ENCODE results near the gene TMED10. TPM values are rescaled to one million over a fixed set of nuclear protein-coding genes. Genes with fewer than 3 reads are reported as not detected.

TMED10 gene
- total and polyA plus RNA-seq, 2 donors (not counting 3 experiments of a cell fraction or from before 2014, with no cell fraction given) = 338 to 342 TPM

DNA sequence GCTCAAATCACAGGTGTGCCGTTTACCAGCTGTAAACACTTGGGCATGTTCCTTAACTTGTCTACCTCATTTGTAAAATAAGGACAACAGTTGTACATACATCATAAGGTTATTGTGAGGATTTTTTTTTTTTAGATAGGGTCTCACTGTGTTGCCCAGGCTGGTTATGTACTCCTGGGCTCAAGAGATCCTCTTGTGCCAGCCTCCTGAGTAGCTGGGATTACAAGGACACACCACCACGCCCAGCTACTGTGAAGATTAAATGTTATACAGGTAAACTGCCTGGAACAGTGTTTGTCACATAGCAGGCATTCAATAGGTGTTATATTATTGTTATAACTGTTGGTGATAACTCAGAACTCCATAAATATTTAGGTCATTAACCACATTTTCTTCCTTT lies 12.7 kb downstream of the TMED10 start:
- H3K27me3 ChIP-seq (ENCODE audit: control insufficient read depth in 2 of 2, insufficient read depth in 2 of 2, low read length in 2 of 2) = no peaks in the 10 kb centered on the region
- H2AFZ ChIP-seq (ENCODE audit: low read depth, low read length) = no peak overlapping the region
- H3K9ac ChIP-seq (replicated peaks; ENCODE audit: extremely low read depth, insufficient read depth, low read length) = no peak overlapping the region
- H3K9me1 ChIP-seq (replicated peaks; ENCODE audit: control insufficient read depth, extremely low read depth, insufficient read depth, low read length) = no peaks in the 10 kb centered on the region
- DNase-seq (ENCODE audit: low read depth, low spot score) (no peak), FAIRE-seq (no peak)
- H3K4me2 ChIP-seq (ENCODE audit: insufficient read depth, low read length) = no peak overlapping the region
- ChIA-PET CTCF (no interaction called here), POLR2A (no interaction called here)
- dilution Hi-C loops (cut with MboI; ENCODE audit: extremely low pct_ligation_motif_present, low sequenced_read_pairs) (no loop called here), intact Hi-C loops (cut with micrococcal nuclease) (no loop called here)
- BruUV-seq (replicated peaks) = no TSS peak
- H3K36me3 ChIP-seq (ENCODE audit: control insufficient read depth in 2 of 2, extremely low read depth in 1 of 2, insufficient read depth in 2 of 2, low read length in 2 of 2) = no peaks in the 10 kb centered on the region
- H3K79me2 ChIP-seq (ENCODE audit: control insufficient read depth, insufficient read depth, low read length) = peaks cover 91% of the 10 kb centered on the region
- TF ChIP-seq, protein P1, sequence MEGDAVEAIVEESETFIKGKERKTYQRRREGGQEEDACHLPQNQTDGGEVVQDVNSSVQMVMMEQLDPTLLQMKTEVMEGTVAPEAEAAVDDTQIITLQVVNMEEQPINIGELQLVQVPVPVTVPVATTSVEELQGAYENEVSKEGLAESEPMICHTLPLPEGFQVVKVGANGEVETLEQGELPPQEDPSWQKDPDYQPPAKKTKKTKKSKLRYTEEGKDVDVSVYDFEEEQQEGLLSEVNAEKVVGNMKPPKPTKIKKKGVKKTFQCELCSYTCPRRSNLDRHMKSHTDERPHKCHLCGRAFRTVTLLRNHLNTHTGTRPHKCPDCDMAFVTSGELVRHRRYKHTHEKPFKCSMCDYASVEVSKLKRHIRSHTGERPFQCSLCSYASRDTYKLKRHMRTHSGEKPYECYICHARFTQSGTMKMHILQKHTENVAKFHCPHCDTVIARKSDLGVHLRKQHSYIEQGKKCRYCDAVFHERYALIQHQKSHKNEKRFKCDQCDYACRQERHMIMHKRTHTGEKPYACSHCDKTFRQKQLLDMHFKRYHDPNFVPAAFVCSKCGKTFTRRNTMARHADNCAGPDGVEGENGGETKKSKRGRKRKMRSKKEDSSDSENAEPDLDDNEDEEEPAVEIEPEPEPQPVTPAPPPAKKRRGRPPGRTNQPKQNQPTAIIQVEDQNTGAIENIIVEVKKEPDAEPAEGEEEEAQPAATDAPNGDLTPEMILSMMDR (IDR thresholded peaks at IDR 0.05; ENCODE audit: extremely low read depth in 1 of 2, insufficient read depth in 1 of 2, low read depth in 1 of 2, low read length in 2 of 2) = no peak
- peaks cover 4% of the 10 kb centered on the region for H3K4me1 ChIP-seq (ENCODE audit: control insufficient read depth, extremely low read depth, insufficient read depth, low read length)
- no peak overlapping the region for H3K4me3 ChIP-seq (replicated peaks in 1 of 3; ENCODE audit: insufficient read depth in 1 of 3, low read depth in 1 of 3, low read length in 3 of 3)
- H3K27ac ChIP-seq (ENCODE audit: insufficient read depth, low read depth, low read length) = no peak overlapping the region
- no peaks in the 10 kb centered on the region for H3K9me3 ChIP-seq (replicated peaks; ENCODE audit: control insufficient read depth, insufficient read depth, low read length)
- H4K20me1 ChIP-seq (replicated peaks; ENCODE audit: control insufficient read depth, extremely low read depth, insufficient read depth, low read length) = peaks cover 6% of the 10 kb centered on the region

DNA sequence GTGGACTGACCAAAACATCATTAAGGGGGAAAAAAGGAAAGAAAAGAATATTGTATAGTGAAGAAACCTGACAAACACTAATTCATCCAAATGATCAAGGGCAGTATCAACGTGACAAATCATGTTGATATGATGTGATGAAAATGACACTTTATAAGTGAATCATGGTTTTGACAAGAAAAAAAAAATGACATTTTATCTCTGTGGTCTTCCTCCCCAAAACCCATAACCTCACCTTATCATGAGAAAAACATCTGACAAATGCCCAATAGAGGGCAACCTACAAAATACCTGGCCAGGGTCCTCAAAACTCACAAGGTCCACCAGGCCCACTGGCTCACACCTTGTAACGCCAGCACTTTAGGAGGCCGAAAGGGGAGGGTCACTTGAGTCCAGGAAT lies 13.8 kb downstream of the TMED10 start:
- Histone ChIP-seq H3K27me3 (ENCODE audit: control insufficient read depth in 2 of 2, insufficient read depth in 2 of 2, low read length in 2 of 2) (no peaks in the 10 kb centered on the region), H3K27ac (ENCODE audit: insufficient read depth, low read depth, low read length) (no peak overlapping the region), H4K20me1 (replicated peaks; ENCODE audit: control insufficient read depth, extremely low read depth, insufficient read depth, low read length) (peaks cover 5% of the 10 kb centered on the region), H3K4me2 (ENCODE audit: insufficient read depth, low read length) (no peak overlapping the region), H2AFZ (ENCODE audit: low read depth, low read length) (no peak overlapping the region), H3K79me2 (ENCODE audit: control insufficient read depth, insufficient read depth, low read length) (peaks cover 88% of the 10 kb centered on the region), H3K9ac (replicated peaks; ENCODE audit: extremely low read depth, insufficient read depth, low read length) (no peak overlapping the region), H3K36me3 (ENCODE audit: control insufficient read depth in 2 of 2, extremely low read depth in 1 of 2, insufficient read depth in 2 of 2, low read length in 2 of 2) (no peaks in the 10 kb centered on the region), H3K9me1 (replicated peaks; ENCODE audit: control insufficient read depth, extremely low read depth, insufficient read depth, low read length) (no peaks in the 10 kb centered on the region), H3K4me1 (ENCODE audit: control insufficient read depth, extremely low read depth, insufficient read depth, low read length) (peaks cover 4% of the 10 kb centered on the region), H3K4me3 (replicated peaks in 1 of 3; ENCODE audit: insufficient read depth in 1 of 3, low read depth in 1 of 3, low read length in 3 of 3) (no peak overlapping the region), H3K9me3 (replicated peaks; ENCODE audit: control insufficient read depth, insufficient read depth, low read length) (no peaks in the 10 kb centered on the region)
- CTCF ChIA-PET = interaction anchor here (1.0 kb wide), 1 partner anchor 10 kb away, joined by 5 read pairs; no protein-coding TSS in a partner anchor
- dilution Hi-C loops (cut with MboI; ENCODE audit: extremely low pct_ligation_motif_present, low sequenced_read_pairs) (no loop called here), intact Hi-C loops (cut with micrococcal nuclease) (no loop called here)
- BruUV-seq (replicated peaks) = no TSS peak
- POLR2A ChIA-PET = no interaction called here
- DNase-seq (ENCODE audit: low read depth, low spot score) = no peak
- TF ChIP-seq, protein P2, sequence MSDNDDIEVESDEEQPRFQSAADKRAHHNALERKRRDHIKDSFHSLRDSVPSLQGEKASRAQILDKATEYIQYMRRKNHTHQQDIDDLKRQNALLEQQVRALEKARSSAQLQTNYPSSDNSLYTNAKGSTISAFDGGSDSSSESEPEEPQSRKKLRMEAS (IDR thresholded peaks at IDR 0.05; ENCODE audit: insufficient read depth, insufficient read length) = no peak
- TF ChIP-seq EZH2 (IDR thresholded peaks at IDR 0.05; ENCODE audit: borderline replicate concordance, low read depth, low read length, severe bottlenecking) (no peak), GATA2 (IDR thresholded peaks at IDR 0.05; ENCODE audit: insufficient read depth, insufficient read length, low read depth, low read length) (no peak)
- TF ChIP-seq, protein P1 (IDR thresholded peaks at IDR 0.05; ENCODE audit: extremely low read depth in 1 of 2, insufficient read depth in 1 of 2, low read depth in 1 of 2, low read length in 2 of 2) = no peak
- FAIRE-seq = no peak
